GM12892 (cell line): Measurements from ENCODE around the gene ATPAF2.

ENCODE experiments used
- POLR2A ChIP-seq: IDR thresholded peaks from 2 replicates; pipeline ENCODE4 v1.6.1; 2011; ENCODE audit warnings: low read depth, low read length, control low read depth
- POLR2AphosphoS5 ChIP-seq: IDR thresholded peaks from 2 replicates; pipeline ENCODE4 v1.6.1; 2011; ENCODE audit warnings: low read depth, low read length, control low read depth
- TAF1 ChIP-seq: IDR thresholded peaks from 2 replicates; pipeline ENCODE4 v1.6.1; 2011; ENCODE audit warnings: low read depth, mild to moderate bottlenecking, control low read depth, low read length, borderline replicate concordance

- TF ChIP-seq POLR2A: no peak
- no peak for TF ChIP-seq POLR2AphosphoS5
- TF ChIP-seq TAF1: no peak
Observed at GRCh38 chr17:17993852-17994251, 45.1 kb downstream of the ATPAF2 start.
